ENCODE results near the gene BYSL. TPM values are rescaled to one million over a fixed set of nuclear protein-coding genes. Genes with fewer than 3 reads are reported as not detected.
A peak's percentile ranks its signal among the peaks of the same experiment; 100 is the strongest.

BYSL gene
- total RNA-seq, 1 donor from 2014 or later = 16.0 TPM

GRCh38 chr6:41887331-41887751 lies 34.0 kb upstream of the BYSL start:
- H3K27me3 ChIP-seq = no peaks in the 10 kb centered on the region
- DNase-seq (ENCODE audit: extremely low spot score in 2 of 2) = no peak
- H3K4me1 ChIP-seq = no peaks in the 10 kb centered on the region
- H3K36me3 ChIP-seq = no peaks in the 10 kb centered on the region
- H3K27ac ChIP-seq = no peak overlapping the region
- H3K4me3 ChIP-seq = no peak overlapping the region
- H3K9me3 ChIP-seq = no peaks in the 10 kb centered on the region
- intact Hi-C loops (cut with DNase I) = no loop called here
- TF ChIP-seq CTCF (IDR thresholded peaks at IDR 0.05) (no peak), POLR2AphosphoS5 (IDR thresholded peaks at IDR 0.05; ENCODE audit: insufficient read depth in 1 of 2, low read depth in 1 of 2) (no peak), POLR2A (IDR thresholded peaks at IDR 0.05) (no peak)

GRCh38 chr6:41892921-41893564 lies 28.3 kb upstream of the BYSL start:
- H3K4me1 ChIP-seq = peaks cover 20% of the 10 kb centered on the region
- H3K36me3 ChIP-seq = no peaks in the 10 kb centered on the region
- no peaks in the 10 kb centered on the region for H3K27me3 ChIP-seq
- no peak for DNase-seq (ENCODE audit: extremely low spot score in 2 of 2)
- H3K27ac ChIP-seq = no peak overlapping the region
- no peak overlapping the region for H3K4me3 ChIP-seq
- intact Hi-C loops (cut with DNase I) = no loop called here
- TF ChIP-seq CTCF (IDR thresholded peaks at IDR 0.05) (no peak), POLR2AphosphoS5 (IDR thresholded peaks at IDR 0.05; ENCODE audit: insufficient read depth in 1 of 2, low read depth in 1 of 2) (no peak)
- no peaks in the 10 kb centered on the region for H3K9me3 ChIP-seq

- Histone ChIP-seq H3K27ac (peak overlapping the region; percentile 73), H3K4me3 (peak overlapping the region; percentile 53 to 69), H3K27me3 (no peaks in the 10 kb centered on the region), H3K36me3 (no peaks in the 10 kb centered on the region), H3K4me1 (peaks cover 20% of the 10 kb centered on the region), H3K9me3 (no peaks in the 10 kb centered on the region)
- TF ChIP-seq CTCF (IDR thresholded peaks at IDR 0.05) (no peak), POLR2AphosphoS5 (IDR thresholded peaks at IDR 0.05; ENCODE audit: insufficient read depth in 1 of 2, low read depth in 1 of 2) (no peak), POLR2A (IDR thresholded peaks at IDR 0.05) (no peak)
- intact Hi-C loops (cut with DNase I) = no loop called here
- no peak for DNase-seq (ENCODE audit: extremely low spot score in 2 of 2)
These were observed 26.7 kb upstream of the BYSL start for GRCh38 chr6:41894366-41895299.

- Histone ChIP-seq H3K4me3 (peak within 1 kb of the TSS; percentile 53 to 69), H3K4me1 (peaks cover 20% of the 10 kb centered on the region), H3K27me3 (no peaks in the 10 kb centered on the region), H3K9me3 (no peaks in the 10 kb centered on the region), H3K27ac (peak within 1 kb of the TSS; percentile 73), H3K36me3 (no peaks in the 10 kb centered on the region)
- TF ChIP-seq POLR2A (IDR thresholded peaks at IDR 0.05) (no peak), CTCF (IDR thresholded peaks at IDR 0.05) (peak in 1 of 3 experiments; percentile 13), POLR2AphosphoS5 (IDR thresholded peaks at IDR 0.05; ENCODE audit: insufficient read depth in 1 of 2, low read depth in 1 of 2) (peak in 1 of 2 donors; percentile 66)
- intact Hi-C loops (cut with DNase I) = no loop called here
- no peak for DNase-seq (ENCODE audit: extremely low spot score in 2 of 2)
These were observed 25.7 kb upstream of the BYSL start, which contains the start of gene USP49 for GRCh38 chr6:41895300-41896233. USP49 (minus strand) TSS chr6:41895375; CDS start chr6:41806983, 88,392 bp downstream.
